ENCODE data around the gene DPY19L1.
"Not testable (repeated sequence)": the region's sequence is repeated elsewhere in the genome, so short reads cannot be mapped to it uniquely, and the experiment has no call there.

Gene DPY19L1

DNA sequence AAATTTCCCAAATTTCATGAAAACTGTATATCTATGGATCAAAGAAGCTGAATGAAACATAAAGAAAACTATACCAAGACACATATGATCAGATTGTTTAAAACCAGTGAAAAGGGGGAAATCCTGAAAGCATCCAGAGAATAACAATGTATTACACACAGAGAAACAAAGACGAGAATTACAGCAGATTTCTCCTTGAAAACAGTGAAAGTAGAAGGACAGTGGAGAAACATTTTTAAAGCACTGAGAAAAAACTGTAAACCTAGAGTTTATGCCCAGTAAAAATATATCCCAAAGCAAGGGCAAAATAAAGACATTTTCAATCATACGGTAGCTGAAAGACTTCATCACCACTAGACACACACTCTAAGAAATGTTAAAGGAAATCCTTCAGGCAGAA lies 121.0 kb downstream of the DPY19L1 start:
- Histone ChIP-seq H3K4me3 (no peak overlapping the region), H3K9me3 (peaks cover 0 to 11% (median 0%) of the 10 kb centered on the region in 3 donors), H3K36me3 (no peaks in the 10 kb centered on the region), H3K27ac (no peak overlapping the region), H3K4me1 (no peaks in the 10 kb centered on the region), H3K27me3 (no peaks in the 10 kb centered on the region)
- TF ChIP-seq, protein P1, sequence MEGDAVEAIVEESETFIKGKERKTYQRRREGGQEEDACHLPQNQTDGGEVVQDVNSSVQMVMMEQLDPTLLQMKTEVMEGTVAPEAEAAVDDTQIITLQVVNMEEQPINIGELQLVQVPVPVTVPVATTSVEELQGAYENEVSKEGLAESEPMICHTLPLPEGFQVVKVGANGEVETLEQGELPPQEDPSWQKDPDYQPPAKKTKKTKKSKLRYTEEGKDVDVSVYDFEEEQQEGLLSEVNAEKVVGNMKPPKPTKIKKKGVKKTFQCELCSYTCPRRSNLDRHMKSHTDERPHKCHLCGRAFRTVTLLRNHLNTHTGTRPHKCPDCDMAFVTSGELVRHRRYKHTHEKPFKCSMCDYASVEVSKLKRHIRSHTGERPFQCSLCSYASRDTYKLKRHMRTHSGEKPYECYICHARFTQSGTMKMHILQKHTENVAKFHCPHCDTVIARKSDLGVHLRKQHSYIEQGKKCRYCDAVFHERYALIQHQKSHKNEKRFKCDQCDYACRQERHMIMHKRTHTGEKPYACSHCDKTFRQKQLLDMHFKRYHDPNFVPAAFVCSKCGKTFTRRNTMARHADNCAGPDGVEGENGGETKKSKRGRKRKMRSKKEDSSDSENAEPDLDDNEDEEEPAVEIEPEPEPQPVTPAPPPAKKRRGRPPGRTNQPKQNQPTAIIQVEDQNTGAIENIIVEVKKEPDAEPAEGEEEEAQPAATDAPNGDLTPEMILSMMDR (IDR thresholded peaks at IDR 0.05): no peak
- intact Hi-C loops (cut with DNase I; ENCODE audit: low total_unique reads): no loop called here
- DNase-seq: no peak

- intact Hi-C loops (cut with DNase I; ENCODE audit: low total_unique reads): no loop called here
- TF ChIP-seq, protein P1 (IDR thresholded peaks at IDR 0.05): no peak
- peaks cover 0 to 11% (median 0%) of the 10 kb centered on the region in 3 donors for H3K9me3 ChIP-seq
- H3K4me3 ChIP-seq: no peak overlapping the region
- H3K36me3 ChIP-seq: no peaks in the 10 kb centered on the region
- H3K4me1 ChIP-seq: no peaks in the 10 kb centered on the region
- DNase-seq: no peak
- no peak overlapping the region for H3K27ac ChIP-seq
- H3K27me3 ChIP-seq: no peaks in the 10 kb centered on the region
These were observed 125.0 kb downstream of the DPY19L1 start for GRCh38 chr7:34912236-34912635.

DNA sequence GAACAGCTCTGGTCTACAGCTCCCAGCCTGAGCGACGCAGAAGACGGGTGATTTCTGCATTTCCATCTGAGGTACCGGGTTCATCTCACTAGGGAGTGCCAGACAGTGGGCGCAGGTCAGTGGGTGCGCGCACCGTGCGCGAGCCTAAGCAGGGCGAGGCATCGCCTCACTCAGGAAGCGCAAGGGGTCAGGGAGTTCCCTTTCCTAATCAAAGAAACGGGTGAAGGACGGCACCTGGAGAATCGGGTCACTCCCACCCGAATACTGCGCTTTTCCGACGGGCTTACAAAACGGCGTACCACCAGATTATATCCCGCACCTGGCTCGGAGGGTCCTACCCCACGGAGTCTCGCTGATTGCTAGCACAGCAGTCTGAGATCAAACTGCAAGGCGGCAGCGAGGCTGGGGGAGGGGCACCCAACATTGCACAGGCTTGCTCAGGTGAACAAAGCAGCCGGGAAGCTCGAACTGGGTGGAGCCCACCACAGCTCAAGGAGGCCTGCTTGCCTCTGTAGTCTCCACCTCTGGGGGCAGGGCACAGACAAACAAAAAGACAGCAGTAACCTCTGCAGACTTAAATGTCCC lies 130.9 kb downstream of the DPY19L1 start:
- H3K4me1 ChIP-seq; H3K27me3 ChIP-seq; H3K27ac ChIP-seq; H3K9me3 ChIP-seq; DNase-seq; H3K4me3 ChIP-seq; intact Hi-C loops (cut with DNase I; ENCODE audit: low total_unique reads); H3K36me3 ChIP-seq: not testable (repeated sequence)

- Histone ChIP-seq H3K27me3 (no peaks in the 10 kb centered on the region), H3K27ac (no peak overlapping the region), H3K9me3 (no peaks in the 10 kb centered on the region), H3K36me3 (no peaks in the 10 kb centered on the region), H3K4me1 (no peaks in the 10 kb centered on the region), H3K4me3 (no peak overlapping the region)
- no peak for DNase-seq
- TF ChIP-seq, protein P1 (IDR thresholded peaks at IDR 0.05): no peak
- intact Hi-C loops (cut with DNase I; ENCODE audit: low total_unique reads): no loop called here
These were observed 132.3 kb downstream of the DPY19L1 start for GRCh38 chr7:34904987-34905386.

- H3K27ac ChIP-seq; intact Hi-C loops (cut with DNase I; ENCODE audit: low total_unique reads); H3K36me3 ChIP-seq; H3K4me3 ChIP-seq; H3K27me3 ChIP-seq; H3K4me1 ChIP-seq; H3K9me3 ChIP-seq; DNase-seq: not testable (repeated sequence)
These were observed 133.4 kb downstream of the DPY19L1 start for GRCh38 chr7:34903921-34904320.

DNA sequence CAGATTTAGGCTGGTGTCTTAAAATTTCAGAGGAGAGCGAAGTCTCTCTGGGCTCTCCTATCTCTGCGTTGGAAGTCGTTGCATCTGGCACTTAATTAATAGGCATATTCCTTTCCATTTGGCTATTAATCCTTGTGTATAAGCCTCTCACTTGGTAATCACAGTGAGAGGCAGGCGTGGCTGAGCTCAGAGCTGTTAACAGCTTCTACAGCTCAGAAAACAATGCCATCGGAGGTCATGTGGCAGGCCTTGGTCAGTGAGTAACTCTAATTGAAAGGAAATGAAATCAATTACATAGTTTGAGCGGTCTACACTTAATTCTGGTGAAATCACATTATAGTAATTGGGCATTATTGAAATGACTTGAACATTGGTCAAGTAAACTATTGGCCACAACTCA lies 135.1 kb downstream of the DPY19L1 start:
- H3K4me3 ChIP-seq: no peak overlapping the region
- no peak for DNase-seq
- H3K36me3 ChIP-seq: no peaks in the 10 kb centered on the region
- intact Hi-C loops (cut with DNase I; ENCODE audit: low total_unique reads): no loop called here
- TF ChIP-seq, protein P1 (IDR thresholded peaks at IDR 0.05): no peak
- H3K4me1 ChIP-seq: no peaks in the 10 kb centered on the region
- no peaks in the 10 kb centered on the region for H3K27me3 ChIP-seq
- no peak overlapping the region for H3K27ac ChIP-seq
- H3K9me3 ChIP-seq: no peaks in the 10 kb centered on the region

Data from tibial artery (tissue), 4 donors.